Hematopoietic multipotent progenitor cell treated with erythropoietin and hydrocortisone succinate and interleukin-3 and kit ligand, for 8 days (in vitro differentiated cells): ENCODE data around the gene HIC2.
"Not testable (repeated sequence)": the region's sequence is repeated elsewhere in the genome, so short reads cannot be mapped to it uniquely, and the experiment has no call there.

Experiments used
- DNase-seq: peaks from one replicate; pipeline ENCODE4 v3.0.0-alpha.2; 2015

The HIC2 gene

GRCh38 chr22:21417227-21417746 is at the start of gene HIC2:
Gene HIC2, plus strand, starts transcription at chr22:21417371. Its CDS starts 25,461 bp downstream, at chr22:21442832.
- DNase-seq, result not testable (repeated sequence)

GRCh38 chr22:21368603-21369310 is 48.4 kb upstream of the HIC2 start:
- not testable (repeated sequence) for DNase-seq

- DNase-seq, result not testable (repeated sequence)
These were observed 41.3 kb upstream of the HIC2 start for GRCh38 chr22:21375880-21376279.

GRCh38 chr22:21383701-21384467 is 33.3 kb upstream of the HIC2 start, which contains the start of gene RIMBP3B:
Gene RIMBP3B, plus strand, starts transcription at chr22:21383751. Its CDS starts 108 bp downstream, at chr22:21383859.
- DNase-seq, result not testable (repeated sequence)

- DNase-seq, result not testable (repeated sequence)
These were observed 32.5 kb upstream of the HIC2 start for GRCh38 chr22:21384468-21385357.

- DNase-seq, result not testable (repeated sequence)
These were observed 27.7 kb upstream of the HIC2 start for GRCh38 chr22:21389480-21389879.

- not testable (repeated sequence) for DNase-seq
These were observed 27.2 kb upstream of the HIC2 start for GRCh38 chr22:21390013-21390412.

- DNase-seq, result not testable (repeated sequence)
These were observed 22.6 kb upstream of the HIC2 start for GRCh38 chr22:21394613-21395012.

- not testable (repeated sequence) for DNase-seq
These were observed 15.8 kb upstream of the HIC2 start for GRCh38 chr22:21401197-21401969.

GRCh38 chr22:21402763-21403314 is 14.3 kb upstream of the HIC2 start:
- not testable (repeated sequence) for DNase-seq

- DNase-seq, result not testable (repeated sequence)
These were observed 10.0 kb upstream of the HIC2 start for GRCh38 chr22:21407139-21407538.

GRCh38 chr22:21407792-21408191 is 9.4 kb upstream of the HIC2 start:
- DNase-seq, result not testable (repeated sequence)

- DNase-seq, result not testable (repeated sequence)
These were observed 796 bp upstream of the HIC2 start for GRCh38 chr22:21416375-21416774.

GRCh38 chr22:21417853-21418252 is 682 bp downstream of the HIC2 start:
- not testable (repeated sequence) for DNase-seq

GRCh38 chr22:21418974-21419638 is 1.9 kb downstream of the HIC2 start:
- not testable (repeated sequence) for DNase-seq

- DNase-seq, result not testable (repeated sequence)
These were observed 3.1 kb downstream of the HIC2 start for GRCh38 chr22:21420180-21420763.

- DNase-seq, result not testable (repeated sequence)
These were observed 7.0 kb downstream of the HIC2 start for GRCh38 chr22:21424084-21424709.

GRCh38 chr22:21434378-21435233 is 17.4 kb downstream of the HIC2 start:
- not testable (repeated sequence) for DNase-seq
